Motor neuron (in vitro differentiated cells): Measurements from ENCODE around the gene APMAP. TPM values are rescaled to one million over a fixed set of nuclear protein-coding genes. Genes with fewer than 3 reads are reported as not detected.

Experiments
- ATAC-seq, 8 experiments: fragments of 200-7000 bp; cut with Tn5 transposase; replicated peaks in 6 of 8; 2 replicates each; pipeline ENCODE4 v1.8.0; 2021; ENCODE audit warnings: mild to moderate bottlenecking in 8 of 8, moderate library complexity in 8 of 8
- H3K27ac ChIP-seq, 2 donors: fragments of 250-450 bp; sonication (Bioruptor Pico); 2 replicates each; pipeline ENCODE4 v1.9.0; 2021; ENCODE audit warnings: antibody characterized with exemption in 2 of 2, mild to moderate bottlenecking in 2 of 2, moderate library complexity in 1 of 2
- H3K4me1 ChIP-seq, 2 donors: fragments of 250-450 bp; sonication (Bioruptor Pico); replicated peaks in 1 of 2; 2 replicates each; pipeline ENCODE4 v1.6.1; 2021; ENCODE audit warnings: antibody characterized with exemption in 2 of 2, mild to moderate bottlenecking in 2 of 2, moderate library complexity in 1 of 2
- H3K4me3 ChIP-seq, 5 donors: fragments of 250-450 bp; sonication (Bioruptor Pico); 2 replicates each; pipeline ENCODE4 v1.9.0; 2021; ENCODE audit warnings: antibody characterized with exemption in 5 of 5, mild to moderate bottlenecking in 5 of 5, moderate library complexity in 4 of 5
- WGBS, 10 experiments: fragments of 450-650 bp; shearing (Covaris generic); methylation state at CpG; one replicate each; pipeline ENCODE4 v1.0.0; 2022; 5-methylcytosine and 5-hydroxymethylcytosine counted together
- in situ Hi-C, 9 experiments: fragments of 400-800 bp; cut with MboI; loops; one replicate each; pipeline ENCODE4 v1.15.0; 2021; ENCODE audit warnings: low sequenced_read_pairs in 9 of 9, low pct_unique_long_range_greater_than_20kb in 2 of 9; ENCODE audit not compliant: unreplicated experiment in 9 of 9
- total RNA-seq, 8 experiments: library from RNA; unstranded; fragments of 300-600 nt; gene quantifications; 2 replicates each; pipeline versions ENCODE4 v1.2.3 to v1.2.4, GENCODE V29; 2022

The APMAP gene
- total RNA-seq, 8 experiments from 2014 or later: 47.5 to 163 (median 73.7) TPM

DNA sequence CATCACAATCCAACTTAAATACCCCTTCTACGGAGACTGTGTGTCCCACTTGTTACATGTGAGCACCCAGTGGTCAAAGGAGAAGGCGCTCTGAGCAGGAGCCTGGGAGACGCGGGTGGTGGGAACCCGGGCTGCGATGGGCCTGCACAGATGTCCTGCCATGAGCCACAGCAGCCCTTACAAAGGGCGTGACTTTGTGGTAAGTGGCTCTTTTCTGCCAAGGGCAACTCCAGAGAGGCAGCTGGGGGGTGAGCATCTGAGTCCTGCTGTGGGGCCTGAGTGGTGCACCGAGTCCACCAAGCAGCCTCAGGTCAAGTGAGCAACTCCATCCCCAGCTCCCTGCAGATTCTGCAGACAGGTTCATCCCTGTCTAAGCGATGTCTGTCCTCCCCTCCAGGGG is 77.1 kb downstream of the APMAP start:
- 0 to 100% (median 100%) methylated on average over 1 to 2 of the region's 9 CpGs; no CpG with 5 or more reads in 7 of the 10 experiments for WGBS, 10 experiments
- ATAC-seq: no peak

DNA sequence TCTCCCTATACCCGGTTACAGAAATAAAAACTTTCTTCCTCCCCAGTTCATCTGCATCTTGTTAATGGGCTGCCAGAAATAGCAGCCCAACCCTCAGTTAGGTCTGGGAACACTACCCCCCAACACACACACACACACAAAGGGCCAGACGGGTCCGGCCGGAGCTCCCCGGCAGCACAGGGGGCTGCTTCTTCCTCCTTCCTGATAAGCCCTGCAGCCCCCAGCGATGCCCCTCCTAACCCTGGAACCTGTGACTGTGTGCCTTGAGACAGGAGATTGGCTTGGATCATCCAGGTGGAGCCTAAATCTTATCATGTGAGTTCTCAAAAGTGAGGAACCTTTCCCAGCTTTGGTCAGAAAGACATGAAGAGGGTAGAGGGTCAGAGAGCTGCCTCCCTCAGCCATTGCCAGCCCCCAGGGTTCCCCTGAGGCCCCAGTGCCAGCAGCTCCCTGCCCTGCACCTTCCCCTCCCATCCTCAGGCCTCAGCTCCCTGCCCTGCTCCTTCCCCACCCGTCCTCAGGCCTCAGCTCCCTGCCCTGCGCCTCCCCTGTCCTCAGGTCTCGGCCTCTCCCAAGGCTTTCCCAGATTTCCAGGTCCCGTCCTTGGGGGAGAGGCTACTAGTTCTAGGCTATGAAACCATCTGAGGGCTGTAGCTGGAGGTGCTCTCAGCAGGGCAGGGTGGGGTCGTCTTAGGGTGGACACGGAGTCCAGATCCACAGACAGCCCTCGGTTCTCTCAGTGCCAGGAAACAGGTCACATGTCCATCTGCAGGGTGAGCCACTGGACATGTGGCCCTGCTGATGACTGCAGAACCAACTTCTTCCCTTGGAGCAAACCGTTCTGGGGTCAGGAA is 77.9 kb downstream of the APMAP start:
- peaks cover 0 to 9% of the 10 kb centered on the region in 2 donors for H3K4me1 ChIP-seq
- ATAC-seq: peak in 2 of 8 experiments; percentile 27 to 41
- WGBS, 10 experiments: 0 to 100% (median 59%) methylated on average over 1 to 6 of the region's 14 CpGs; no CpG with 5 or more reads in 2 of the 10 experiments
- no peak overlapping the region for H3K27ac ChIP-seq
- in situ Hi-C loops: loop anchor here in 6 of 9 experiments (10.0 to 25.0 kb wide), 3 partner anchors 127 to 977 kb away; no protein-coding TSS in a partner anchor
- H3K4me3 ChIP-seq: no peak overlapping the region

More for the DNA sequence above, 77.1 kb downstream of the APMAP start:
- Histone ChIP-seq H3K27ac (no peak overlapping the region), H3K4me3 (no peak overlapping the region), H3K4me1 (peaks cover 0 to 9% of the 10 kb centered on the region in 2 donors)
- in situ Hi-C loops: loop anchor here in 6 of 9 experiments (10.0 to 25.0 kb wide), 3 partner anchors 128 to 978 kb away; no protein-coding TSS in a partner anchor

DNA sequence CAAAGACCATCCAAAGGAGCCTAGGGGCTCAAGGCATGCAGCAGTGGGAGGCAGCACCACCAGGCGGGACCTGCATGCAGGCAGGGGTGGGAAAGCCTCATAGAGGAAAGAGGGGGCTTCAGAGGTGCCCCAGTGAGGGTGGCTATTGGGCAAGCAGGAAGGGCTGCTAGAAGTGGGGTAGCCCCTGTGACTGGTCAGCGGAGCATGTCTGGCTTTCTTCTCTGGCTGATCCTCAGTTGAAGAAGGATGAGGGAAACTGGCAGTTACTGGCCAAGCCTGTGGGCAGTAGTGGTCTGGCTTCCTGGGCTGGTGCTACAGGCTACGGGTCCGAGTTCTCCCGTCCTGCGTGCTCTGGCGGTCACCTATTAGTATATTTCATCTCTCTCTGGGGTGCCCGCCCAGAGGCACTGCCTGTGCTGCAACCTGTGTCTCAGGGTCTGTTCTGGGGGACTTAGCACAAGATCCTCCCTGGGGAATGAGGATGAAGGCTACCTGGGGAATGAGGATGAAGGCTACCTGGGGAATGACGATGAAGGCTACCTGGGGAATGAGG is 79.4 kb downstream of the APMAP start:
- Histone ChIP-seq H3K4me3 (no peak overlapping the region), H3K27ac (no peak overlapping the region), H3K4me1 (peaks cover 0 to 4% of the 10 kb centered on the region in 2 donors)
- no peak for ATAC-seq
- WGBS, 10 experiments: 54 to 100% (median 89%) methylated on average over 1 to 5 of the region's 9 CpGs; no CpG with 5 or more reads in 5 of the 10 experiments
- in situ Hi-C loops: loop anchor here in 6 of 9 experiments (10.0 to 25.0 kb wide), 3 partner anchors 126 to 976 kb away; no protein-coding TSS in a partner anchor

Other genes starting within 250 kb of the APMAP start
- gene CST7, start 43.5 kb downstream of the APMAP start, total RNA-seq: not detected
- 10 to 100 TPM in 1 of 8 experiments, 1 to 10 TPM in 7; 2.1 to 28.9 (median 3.8) TPM for gene ACSS1, start 65.4 kb upstream of the APMAP start, total RNA-seq
- gene VSX1, start 89.4 kb upstream of the APMAP start, total RNA-seq: 10 to 100 TPM in 1 of 8 experiments, 1 to 10 TPM in 1, under 1 TPM in 5, not detected in 1; 0.21 to 55.7 (median 0.37) TPM
- gene ENTPD6, start 203.0 kb upstream of the APMAP start, total RNA-seq: 10 to 100 TPM; 37.7 to 58.2 (median 53.1) TPM